NCI-H446 treated with DMSO at 0.1 percent for 48 hours (cell line): ENCODE results near the gene TUBB4A.
"Not testable (repeated sequence)": the region's sequence is repeated elsewhere in the genome, so short reads cannot be mapped to it uniquely, and the experiment has no call there.

Experiments used
- DNase-seq: peaks from one replicate; lab custom pipeline; 2025; lab: John Stamatoyannopoulos, UW

The TUBB4A gene

DNA sequence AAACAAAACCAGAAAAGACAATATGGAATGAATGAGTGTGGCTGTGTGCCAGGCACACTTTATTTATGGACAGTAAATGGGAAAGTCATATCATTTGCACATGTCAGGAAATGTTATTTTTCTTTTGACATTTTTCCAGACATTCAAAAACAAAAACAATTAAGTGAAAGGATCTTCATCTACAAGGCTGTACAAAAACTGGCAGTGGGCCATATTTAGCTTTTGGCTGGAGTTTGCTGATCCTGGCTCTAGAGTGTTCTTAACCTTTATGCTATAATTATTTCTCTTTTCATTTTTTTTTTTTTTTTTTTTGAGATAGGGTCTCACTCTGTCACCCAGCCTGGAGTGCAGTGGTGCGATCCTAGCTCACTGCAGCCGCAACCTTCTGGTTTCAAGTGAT is 22.2 kb upstream of the TUBB4A start:
- no peak for DNase-seq

DNA sequence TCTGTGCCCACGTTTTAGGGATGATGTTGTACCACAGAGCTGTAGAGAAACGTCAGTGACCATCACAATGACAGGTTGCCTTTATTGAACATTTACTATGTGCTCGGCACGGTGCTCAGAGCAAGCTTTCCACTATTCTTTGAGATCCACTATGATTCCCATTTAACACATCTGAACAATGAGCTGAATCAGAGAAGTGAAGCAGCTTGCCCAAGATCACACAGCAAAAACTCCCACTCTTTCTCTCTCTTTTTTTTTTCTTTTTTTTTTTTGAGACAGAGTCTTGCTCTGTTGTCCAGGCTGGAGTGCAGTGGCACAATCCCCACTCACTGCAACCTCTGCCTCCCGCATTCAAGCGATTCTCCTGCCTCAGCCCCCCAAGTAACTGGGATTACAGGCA is 20.6 kb upstream of the TUBB4A start:
- no peak for DNase-seq

DNA sequence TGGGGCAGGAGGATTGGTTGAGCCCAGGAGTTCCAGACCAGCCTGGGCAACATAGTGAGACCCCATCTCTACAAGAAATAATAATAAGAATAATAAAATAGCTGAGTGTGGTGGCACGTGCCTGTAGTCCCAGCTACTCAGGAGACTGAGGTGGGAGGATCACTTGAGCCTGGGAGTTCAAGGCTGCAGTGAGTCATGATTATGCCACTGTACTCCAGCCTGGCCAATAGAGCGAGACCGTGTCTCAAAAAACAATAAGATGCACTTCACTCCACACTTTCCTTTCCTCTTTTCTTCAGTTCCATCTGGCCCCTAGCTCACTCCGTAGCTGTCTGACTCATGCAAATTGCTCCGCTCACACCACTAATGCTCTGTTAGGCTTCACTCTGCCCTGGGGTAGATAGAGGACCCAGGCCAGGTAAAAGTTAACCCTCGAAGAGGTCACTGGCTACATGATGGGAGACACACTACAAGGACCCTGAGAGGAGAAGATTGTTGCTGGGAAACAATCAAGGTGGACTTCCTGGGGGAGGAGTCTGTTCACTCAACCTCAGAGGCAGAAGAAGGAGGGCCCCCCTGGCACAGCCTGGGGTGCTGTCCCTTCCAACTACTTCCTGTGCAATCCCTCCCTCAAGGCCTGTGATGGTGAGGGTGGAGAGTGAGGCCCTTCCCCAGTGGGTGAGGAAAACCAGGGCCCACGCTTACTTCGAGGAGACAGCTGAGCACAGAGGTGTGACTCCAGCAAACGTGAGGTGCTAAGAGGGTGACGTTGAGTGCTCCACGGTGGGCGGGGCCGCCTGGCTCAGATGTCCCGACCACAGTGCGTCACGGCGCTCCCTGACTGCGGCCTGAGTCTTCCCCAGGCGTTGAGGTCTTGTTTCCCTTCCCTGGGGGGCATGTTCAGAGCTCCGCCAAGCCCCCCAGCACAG is 19.9 kb upstream of the TUBB4A start:
- DNase-seq = no peak

DNA sequence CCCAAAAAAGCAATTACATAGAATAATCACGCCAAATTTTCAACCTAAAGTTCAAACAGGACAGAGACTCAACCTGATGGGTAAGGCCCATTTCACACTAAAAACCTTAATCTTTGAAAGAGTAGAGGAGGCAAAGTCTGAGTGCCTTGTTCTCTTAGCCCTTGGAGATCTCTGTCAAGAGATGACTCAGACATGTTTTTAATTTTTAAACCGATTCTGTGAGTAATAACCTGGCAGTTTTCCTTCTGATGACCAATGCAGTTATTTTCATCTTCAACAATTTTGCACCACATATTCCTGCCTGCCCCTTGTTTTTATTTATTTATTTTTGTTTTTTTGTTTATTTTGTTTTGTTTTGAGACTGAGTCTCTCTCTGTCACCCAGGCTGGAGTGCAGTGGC is 17.2 kb upstream of the TUBB4A start:
- DNase-seq = no peak

DNA sequence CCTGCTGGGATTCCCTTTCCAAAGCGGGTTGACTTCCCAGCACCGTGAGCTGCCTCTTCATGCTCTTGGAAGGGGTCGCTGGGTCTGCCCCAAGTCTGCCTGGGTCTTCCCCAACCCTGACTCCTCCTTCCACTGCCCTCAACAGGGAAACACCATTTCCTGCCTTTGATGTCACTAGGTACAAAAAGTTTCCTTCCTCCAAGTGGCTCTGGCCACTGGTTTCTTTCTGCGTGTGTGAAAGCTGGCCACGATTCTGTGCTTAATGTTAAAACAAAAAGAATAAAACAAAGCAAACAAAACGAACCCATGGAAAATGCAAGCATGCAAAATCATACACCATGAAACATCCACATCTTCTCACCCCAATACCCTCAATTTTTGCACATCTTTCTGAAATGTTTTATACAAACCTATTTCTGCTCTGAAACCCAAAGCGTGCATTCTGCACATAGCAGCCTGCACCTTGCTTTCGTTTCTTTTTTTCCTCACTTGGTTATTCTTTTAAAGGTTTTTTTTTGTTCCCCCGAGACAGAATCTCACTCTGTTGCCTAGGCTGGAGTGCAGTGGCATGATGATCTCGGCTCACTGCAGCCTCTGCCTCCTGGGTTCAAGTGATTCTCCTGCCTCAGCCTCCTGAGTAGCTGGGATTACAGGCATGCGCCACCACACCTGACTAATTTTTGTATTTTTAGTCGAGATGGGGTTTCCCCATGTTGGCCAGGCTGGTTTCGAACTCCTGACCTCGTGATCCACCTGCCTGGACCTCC is 16.2 kb upstream of the TUBB4A start:
- DNase-seq = no peak

DNA sequence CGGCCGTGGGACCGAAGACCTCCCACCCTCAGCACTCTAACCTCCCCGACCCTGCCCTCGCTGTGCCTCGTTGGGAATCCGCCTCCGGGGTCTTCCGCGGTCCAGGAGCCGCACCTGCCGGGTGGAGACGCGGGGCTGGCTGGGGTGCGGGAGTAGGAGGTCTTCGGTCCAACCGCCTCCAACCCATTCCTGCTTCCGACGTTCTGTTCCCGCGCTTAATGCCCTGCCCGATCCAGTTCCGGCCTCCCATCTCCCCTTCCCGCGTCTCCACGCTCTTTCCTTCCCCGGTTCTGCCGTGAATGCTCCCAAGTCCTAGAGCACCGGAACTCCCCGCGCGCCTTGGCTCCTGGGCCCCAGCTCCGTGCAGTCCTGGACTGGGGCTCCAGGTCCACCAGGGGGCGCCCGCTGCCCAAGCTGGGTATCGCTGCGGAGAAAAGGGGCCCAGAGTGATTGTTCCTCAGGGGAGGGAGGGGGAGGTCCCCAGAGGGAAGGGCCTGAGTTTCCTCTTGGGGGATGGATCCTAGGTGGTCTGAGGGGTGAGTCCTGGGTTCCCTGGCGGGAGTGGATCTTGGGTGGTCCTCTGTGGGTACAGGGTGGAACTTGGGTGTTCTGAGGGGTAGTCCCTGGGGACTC is 14.7 kb upstream of the TUBB4A start:
- no peak for DNase-seq

DNA sequence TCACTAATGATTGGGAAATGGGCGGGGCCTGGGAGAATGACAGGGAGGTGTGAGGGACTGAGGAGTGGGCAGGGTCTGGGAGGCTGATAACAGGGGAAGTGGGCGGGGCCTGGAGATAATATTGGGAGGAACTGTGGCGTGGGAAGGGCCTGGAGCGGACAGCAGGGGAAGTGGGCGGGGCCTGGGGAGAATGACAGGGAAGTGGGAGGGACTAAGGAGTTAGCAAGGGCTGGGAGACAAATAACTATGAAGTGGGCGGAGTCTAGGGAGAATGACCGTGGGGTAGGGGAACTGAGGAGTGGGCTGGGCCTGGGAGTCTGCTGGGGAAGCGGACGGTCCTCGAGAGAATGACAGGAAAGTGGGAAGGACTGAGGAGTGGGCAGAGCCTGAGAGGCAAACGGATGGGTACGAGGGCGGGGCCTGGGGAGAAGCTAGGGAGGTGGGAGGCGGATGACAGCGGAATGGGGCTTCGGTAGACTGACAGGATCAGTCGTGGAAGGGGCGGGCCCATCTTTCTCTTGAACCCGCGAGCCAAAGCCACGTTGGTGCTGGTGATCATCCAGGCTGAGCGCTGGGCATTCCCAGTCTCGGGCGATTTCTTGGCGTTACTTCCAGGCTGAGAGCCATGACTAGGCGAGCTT is 14.0 kb upstream of the TUBB4A start:
- peak; percentile 50 for DNase-seq

DNA sequence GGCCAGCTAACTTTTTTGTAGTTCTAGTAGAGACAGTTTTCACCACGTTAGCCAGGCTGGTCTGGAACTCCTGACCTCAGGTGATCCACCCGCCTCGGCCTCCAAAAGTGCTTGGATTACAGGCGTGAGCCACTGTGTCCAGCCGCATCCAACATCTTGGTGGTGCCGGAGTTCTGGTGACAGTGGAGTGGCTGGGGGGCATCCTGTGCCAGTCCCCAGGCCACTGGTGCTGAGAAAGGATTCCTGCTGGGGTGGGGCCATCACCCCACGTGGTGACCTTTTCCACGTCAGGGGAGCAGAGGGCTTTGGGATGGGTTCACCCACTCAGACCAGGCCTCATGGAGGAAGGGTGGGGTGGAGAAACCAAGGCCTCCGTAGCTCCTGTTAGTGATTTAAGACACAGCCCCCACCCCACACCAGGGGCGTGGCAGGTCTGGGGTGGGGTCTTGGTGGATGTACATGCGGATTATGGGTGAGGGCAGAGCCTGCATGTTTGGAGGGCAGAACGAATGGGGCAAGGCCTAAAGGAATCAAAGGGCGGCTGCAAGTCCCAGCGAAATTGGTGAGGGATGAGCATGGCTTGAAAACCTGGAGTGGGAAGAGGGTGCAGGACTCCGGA is 12.9 kb upstream of the TUBB4A start:
- DNase-seq = no peak

DNA sequence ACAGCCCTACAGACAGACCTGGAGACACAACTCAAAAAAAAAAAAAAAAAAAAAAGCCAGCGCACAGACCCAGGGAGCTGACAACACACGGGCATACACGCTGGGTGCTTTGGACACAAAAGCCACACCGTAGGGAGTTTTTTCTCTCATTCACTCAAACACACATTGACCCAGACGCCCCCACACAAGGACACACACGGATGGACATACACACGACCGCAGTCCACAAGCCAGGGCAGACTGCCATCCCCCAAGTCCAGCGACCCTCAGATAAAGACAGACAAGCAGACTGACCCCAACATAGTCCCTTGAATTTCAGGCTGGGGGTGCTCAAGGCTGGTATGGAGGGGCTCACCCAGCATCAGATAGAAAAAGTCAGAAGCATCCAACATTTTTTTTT is 12.0 kb upstream of the TUBB4A start:
- DNase-seq = no peak

DNA sequence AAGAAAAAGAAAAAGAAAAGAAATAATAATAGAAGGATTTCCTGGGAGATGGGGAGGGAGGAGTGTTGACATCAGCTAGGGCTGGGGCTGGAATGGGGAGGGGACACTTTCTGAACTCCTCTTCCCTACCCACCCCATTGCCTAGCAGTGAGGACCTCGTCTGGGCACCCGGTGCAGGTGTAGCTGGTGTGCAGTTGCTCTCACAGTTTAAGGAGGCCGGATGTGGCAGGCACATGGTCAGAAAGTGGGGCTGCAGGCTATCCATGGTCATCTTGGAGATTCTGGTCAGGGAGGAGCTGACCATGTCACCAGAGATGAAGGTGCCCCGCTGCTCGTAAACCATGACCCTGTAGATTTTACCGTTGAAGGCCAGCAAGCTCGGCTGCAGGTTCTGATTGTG is 8.5 kb upstream of the TUBB4A start:
- DNase-seq = no peak

DNA sequence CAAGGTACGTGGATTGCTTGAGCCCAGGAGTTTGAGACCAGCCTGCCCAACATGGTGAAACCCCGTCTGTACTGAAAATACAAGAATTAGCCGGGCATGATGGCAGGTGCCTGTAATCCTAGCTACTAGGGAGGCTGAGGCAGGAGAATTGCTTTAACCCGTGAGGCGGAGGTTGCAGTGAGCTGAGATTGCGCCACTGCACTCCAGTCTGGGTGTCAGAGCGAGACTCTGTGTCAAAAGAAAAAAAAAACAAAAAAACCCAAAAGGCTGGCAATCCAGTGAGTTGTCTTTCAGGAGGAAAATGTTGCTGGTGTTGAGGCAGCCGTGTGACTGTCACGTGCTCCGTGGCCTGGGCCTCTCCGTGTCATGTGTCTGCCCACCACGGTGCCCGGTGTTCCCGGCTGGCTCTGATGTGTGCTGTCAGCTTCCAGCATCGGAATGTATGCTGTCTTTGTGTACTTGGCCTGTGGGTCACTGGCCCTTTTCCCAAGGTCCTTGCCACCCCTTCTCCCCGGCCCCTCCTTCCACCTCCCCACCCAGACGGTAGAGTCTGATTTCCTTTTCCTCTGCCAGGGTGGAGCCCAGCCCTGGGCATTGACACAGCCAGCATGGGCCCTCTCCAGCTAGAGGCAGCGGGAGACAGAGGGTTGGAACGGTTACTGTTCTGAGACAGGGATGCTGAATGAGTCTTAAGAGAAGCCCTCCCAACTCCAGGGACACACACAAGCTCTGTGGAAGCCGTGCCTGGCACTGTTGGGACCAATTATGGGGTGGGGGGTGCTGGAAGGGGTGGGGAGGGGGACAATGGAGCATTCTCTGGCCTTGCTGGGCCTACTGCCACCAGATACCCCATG is 7.2 kb upstream of the TUBB4A start:
- DNase-seq = no peak

DNA sequence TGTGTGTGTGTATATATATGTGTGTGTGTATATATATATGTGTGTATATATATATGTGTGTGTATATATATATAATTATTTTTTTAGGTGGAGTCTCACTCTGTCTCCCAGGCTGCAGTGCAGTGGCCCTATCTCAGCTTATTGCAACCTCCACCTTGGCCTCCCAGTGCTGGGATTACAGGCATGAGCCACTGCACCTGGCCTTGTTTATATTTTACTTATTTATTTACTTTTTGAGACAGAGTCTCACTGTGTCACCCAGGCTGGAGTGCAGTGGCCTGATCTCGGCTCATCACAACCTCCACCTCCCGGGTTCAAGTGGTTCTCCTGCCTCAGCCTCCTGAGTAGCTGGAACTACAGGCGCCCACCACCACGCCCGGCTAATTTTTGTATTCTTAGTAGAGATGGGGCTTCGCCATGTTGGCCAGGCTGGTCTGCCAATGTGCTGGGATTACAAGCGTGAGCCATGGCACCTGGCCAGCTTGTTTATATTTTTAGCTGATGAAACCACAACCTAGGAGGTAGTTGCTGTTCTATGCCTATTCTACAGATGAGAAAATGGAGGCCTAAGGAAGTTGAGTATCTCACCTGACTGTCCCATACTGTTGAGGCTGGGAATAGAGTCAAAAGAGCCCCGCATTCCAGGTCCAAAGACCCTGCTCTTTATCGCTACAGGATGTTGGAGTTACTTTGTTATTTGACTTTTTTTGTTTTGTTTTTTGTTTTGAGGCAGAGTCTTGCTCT is 6.1 kb upstream of the TUBB4A start:
- not testable (repeated sequence) for DNase-seq

DNA sequence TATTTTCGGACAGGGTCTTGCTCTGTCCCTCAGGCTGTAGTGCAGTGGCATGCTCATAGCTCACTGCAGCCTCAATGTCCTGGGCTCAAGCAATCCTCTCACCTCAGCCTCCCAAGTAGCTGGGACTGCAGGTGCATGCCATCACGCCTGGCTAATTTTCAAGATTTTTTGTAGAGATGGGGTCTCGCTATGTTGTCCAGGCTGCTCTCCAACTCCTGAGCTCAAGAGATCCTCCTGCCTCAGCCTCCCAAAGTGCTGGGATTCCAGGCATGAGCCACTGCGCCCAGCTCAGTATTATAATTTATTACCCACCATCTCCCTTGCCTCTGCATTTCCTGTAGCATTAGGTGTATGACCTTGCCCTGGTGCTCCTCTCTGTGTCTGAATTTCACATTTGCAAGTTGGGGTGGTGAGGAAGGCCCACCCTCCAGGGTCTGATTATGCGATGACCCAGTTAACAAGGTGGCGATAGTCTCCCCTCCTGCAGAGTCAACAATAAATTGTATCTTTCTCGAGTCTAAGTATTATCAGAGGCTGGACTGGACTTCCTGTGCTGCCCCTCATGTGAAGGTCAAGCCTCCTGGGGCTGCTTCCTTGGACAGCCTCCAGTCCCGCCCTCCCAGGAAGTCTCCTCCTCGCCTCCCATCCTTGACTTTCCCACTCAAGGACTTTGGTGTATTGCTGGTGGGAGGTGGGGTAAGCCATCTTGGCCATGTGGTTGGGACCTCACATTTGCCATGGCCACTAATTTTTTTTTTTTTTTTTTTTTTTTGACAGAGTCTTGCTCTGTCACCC is 1.5 kb upstream of the TUBB4A start:
- no peak for DNase-seq

DNA sequence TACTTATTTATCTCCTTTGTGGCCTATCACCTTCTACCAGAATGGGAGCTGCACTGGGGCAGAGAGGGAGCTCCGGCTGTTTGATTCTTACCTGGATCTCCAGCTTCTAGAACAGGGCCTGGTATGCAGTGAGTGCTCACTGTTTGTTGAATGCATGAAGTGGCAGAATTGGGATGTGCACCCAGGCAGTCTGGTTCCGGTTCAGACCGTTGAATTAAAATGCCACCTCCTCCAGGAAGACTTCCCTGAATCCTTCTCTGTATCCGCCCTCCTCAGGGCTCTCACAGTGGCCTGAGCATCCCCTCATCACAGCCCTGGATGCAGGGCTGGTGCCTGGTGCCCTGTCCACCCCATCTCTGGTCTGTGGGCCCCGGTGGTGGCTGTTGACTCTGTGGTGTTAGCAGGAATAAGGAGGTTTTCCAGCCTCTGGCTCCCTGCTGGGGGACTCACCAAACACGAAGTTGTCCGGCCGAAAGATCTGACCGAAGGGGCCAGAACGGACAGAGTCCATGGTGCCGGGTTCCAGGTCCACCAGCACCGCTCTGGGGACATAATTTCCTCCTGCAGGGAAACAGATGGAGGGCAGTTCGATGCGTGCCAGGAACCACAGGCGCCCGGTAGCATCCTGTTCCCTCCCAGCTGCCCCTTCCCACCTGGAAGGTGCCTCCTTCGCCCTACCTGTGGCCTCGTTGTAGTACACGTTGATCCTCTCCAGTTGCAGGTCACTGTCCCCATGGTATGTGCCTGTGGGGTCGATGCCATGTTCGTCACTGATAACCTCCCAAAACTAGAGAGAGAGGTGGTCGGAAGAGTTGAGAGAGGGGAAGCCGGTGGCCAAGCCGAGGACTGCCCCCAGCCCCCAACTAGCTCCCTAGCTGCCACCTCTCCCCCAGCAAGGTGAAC is 1.0 kb downstream of the TUBB4A start:
- DNase-seq = no peak

DNA sequence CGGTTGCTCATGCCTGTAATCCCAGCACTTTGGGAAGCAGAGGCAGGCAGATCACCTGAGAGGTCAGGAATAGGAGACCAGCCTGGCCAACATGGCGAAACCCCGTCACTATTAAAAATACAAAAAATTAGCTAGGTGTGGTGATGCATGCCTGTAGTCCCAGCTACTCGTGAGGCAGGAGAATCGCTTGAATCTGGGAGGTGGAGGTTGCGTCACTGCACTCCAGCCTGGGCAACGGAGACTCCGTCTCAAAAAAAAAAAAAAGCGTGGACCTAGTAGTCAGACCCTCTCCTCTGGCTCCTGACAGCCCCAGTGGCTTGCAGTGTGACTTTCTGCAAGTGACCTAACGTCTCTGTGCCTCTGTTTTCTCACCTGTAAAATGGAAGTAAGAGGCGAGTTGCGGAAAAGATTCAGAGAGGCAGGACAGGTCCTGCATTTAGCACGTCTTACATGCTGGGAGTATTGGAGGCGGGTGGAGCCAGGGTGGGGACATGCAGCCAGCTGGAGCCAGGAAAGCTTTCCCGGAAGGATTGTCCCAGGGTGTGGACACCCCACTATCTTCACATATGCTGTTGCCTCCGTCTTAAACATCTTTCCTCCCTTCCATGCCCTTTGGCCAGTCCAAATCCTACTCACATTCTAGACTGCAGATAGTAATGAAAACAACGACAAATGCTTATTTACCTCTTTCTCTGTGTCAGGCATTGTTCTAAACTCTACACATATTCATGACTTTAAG is 2.9 kb downstream of the TUBB4A start:
- DNase-seq = no peak

DNA sequence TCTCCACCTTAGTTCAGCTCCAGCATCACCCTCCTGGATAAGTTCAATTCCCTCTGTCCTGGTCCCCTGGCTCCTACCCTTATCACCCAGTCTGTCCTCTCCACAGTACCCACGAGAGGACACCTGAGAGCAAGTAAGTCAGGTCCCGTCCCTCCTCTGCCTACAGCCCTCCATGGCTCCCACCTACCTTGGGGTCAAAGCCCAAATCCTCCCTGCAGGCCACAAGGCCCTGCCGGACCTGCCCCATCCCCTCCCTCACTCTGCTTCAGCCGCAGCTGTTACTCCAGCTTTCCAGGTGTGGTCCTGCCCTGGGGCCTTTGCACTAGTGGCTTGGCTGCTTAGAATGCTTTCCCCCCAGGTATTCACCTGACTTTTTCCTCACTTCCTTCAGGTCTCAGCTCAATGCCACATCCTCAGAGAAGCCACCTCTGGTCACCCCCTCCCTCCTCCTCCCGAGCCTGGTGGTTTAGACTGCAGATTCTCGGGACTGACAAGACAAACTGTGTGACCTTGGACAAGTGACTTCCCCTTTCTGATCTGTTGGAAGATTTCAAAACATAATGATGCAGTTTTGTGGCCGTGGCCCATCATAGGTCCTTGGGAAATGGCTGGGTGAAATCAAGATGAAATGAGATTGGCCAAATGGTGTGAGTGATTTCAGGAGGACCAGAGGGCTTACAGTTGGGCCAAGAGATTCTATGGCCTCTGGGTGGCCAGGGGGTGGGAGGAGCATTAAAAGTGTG is 3.6 kb downstream of the TUBB4A start:
- DNase-seq = no peak

DNA sequence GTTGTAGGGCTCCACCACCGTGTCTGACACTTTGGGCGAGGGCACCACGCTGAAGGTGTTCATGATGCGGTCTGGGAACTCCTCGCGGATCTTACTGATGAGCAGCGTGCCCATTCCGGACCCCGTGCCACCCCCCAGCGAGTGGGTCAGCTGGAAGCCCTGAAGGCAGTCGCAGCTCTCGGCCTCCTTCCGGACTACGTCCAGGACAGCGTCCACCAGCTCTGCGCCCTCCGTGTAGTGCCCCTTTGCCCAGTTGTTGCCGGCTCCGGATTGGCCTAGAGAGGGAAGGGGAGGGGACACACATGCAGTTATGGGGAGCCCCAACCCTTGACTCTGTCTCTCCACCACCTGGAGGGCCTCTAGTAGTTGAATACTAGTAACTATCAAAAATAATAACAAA is 6.2 kb downstream of the TUBB4A start:
- DNase-seq = no peak
